CD4-positive, CD25-positive, alpha-beta regulatory T cell (primary cell): Measurements from ENCODE around the gene SNX1. TPM values are rescaled to one million over a fixed set of nuclear protein-coding genes. Genes with fewer than 3 reads are reported as not detected.
A peak's percentile ranks its signal among the peaks of the same experiment; 100 is the strongest.
"Not testable (repeated sequence)": the region's sequence is repeated elsewhere in the genome, so short reads cannot be mapped to it uniquely, and the experiment has no call there.

Experiments used
- ATAC-seq, 2 donors: fragments of 150-1000 bp; cut with Tn5 transposase; one replicate each; pipeline ENCODE4 v1.10.0; 2021; ENCODE audit warnings: low read depth in 2 of 2, moderate number of reproducible peaks in 2 of 2, moderate library complexity in 1 of 2
- DNase-seq, 3 donors: peaks; one replicate each; pipeline versions ENCODE4 v3.0.0 to v3.0.0-alpha.2; 2012 to 2022; ENCODE audit warnings: mixed read lengths in 1 of 3
- H3K27ac ChIP-seq: one replicate; pipeline ENCODE4 v1.7.0; 2013; ENCODE audit warnings: mild to moderate bottlenecking, low read length; ENCODE audit not compliant: insufficient read depth, poor library complexity, severe bottlenecking
- H3K27me3 ChIP-seq: one replicate; pipeline ENCODE4 v1.7.0; 2013; ENCODE audit warnings: low read length; ENCODE audit not compliant: control insufficient read depth, insufficient read depth
- H3K36me3 ChIP-seq: one replicate; pipeline ENCODE4 v1.7.0; 2013; ENCODE audit warnings: mild to moderate bottlenecking, low read length, moderate library complexity; ENCODE audit not compliant: control insufficient read depth, insufficient read depth
- H3K4me1 ChIP-seq: 2 replicates; pipeline ENCODE4 v1.7.0; 2013; ENCODE audit warnings: mild to moderate bottlenecking, low read length; ENCODE audit not compliant: insufficient read depth, control insufficient read depth, poor library complexity, severe bottlenecking
- H3K4me3 ChIP-seq: one replicate; pipeline ENCODE4 v1.7.0; 2013; ENCODE audit warnings: low read depth, mild to moderate bottlenecking, low read length, moderate library complexity
- H3K9me3 ChIP-seq, 2 experiments: 1 replicate in 1 of 2; 2 replicates in 1 of 2; pipeline ENCODE4 v1.7.0; 2013; ENCODE audit warnings: low read length in 2 of 2, mild to moderate bottlenecking in 1 of 2, moderate library complexity in 1 of 2; ENCODE audit not compliant: control insufficient read depth in 2 of 2
- H3K27ac Mint-ChIP-seq, 3 donors: one replicate each; pipeline ENCODE4 v1.8.0; 2020 to 2022; ENCODE audit warnings: mild to moderate bottlenecking in 3 of 3, mixed read lengths in 3 of 3, moderate library complexity in 2 of 3
- H3K27me3 Mint-ChIP-seq: one replicate; pipeline ENCODE4 v1.8.0; 2022; ENCODE audit warnings: mild to moderate bottlenecking, mixed read lengths
- H3K36me3 Mint-ChIP-seq: one replicate; pipeline ENCODE4 v1.8.0; 2020; ENCODE audit warnings: mixed read lengths
- H3K4me1 Mint-ChIP-seq, 4 donors: one replicate each; pipeline ENCODE4 v1.8.0; 2020 to 2022; ENCODE audit warnings: mixed read lengths in 4 of 4, mild to moderate bottlenecking in 1 of 4
- H3K4me3 Mint-ChIP-seq, 4 donors: one replicate each; pipeline ENCODE4 v1.8.0; 2020 to 2022; ENCODE audit warnings: mild to moderate bottlenecking in 4 of 4, mixed read lengths in 4 of 4, moderate library complexity in 3 of 4
- H3K9me3 Mint-ChIP-seq, 7 donors: one replicate each; pipeline ENCODE4 v1.8.0; 2020 to 2022; ENCODE audit warnings: mixed read lengths in 7 of 7, mild to moderate bottlenecking in 3 of 7, moderate library complexity in 2 of 7
- polyA plus RNA-seq, 4 donors: library from polyadenylated mRNA; unstranded; fragments of 300-500 nt; fragmentation: Illumina TruSeq; gene quantifications; one replicate each; pipeline ENCODE4 v1.2.3, GENCODE V29; 2021
- total RNA-seq: library from RNA; stranded (reverse); gene quantifications from one replicate; pipeline ENCODE4 v1.2.3, GENCODE V29; 2022

Gene SNX1
- total and polyA plus RNA-seq, 5 donors from 2014 or later, result 58.3 to 112 (median 70.7) TPM

GRCh38 chr15:64070106-64070505 lies 25.7 kb upstream of the SNX1 start:
- ATAC-seq (no peak), DNase-seq (no peak)
- H3K36me3 Mint-ChIP-seq, result peaks cover 19% of the 10 kb centered on the region
- Histone ChIP-seq H3K27me3 (no peaks in the 10 kb centered on the region), H3K9me3 (no peaks in the 10 kb centered on the region), H3K4me3 (no peak overlapping the region), H3K27ac (no peak overlapping the region), H3K36me3 (peaks cover 27% of the 10 kb centered on the region), H3K4me1 (peaks cover 4% of the 10 kb centered on the region)
- no peaks in the 10 kb centered on the region for H3K27me3 Mint-ChIP-seq
- peak overlapping the region in 1 of 3 donors; percentile 9 for H3K27ac Mint-ChIP-seq
- no peaks in the 10 kb centered on the region for H3K9me3 Mint-ChIP-seq
- no peak overlapping the region for H3K4me3 Mint-ChIP-seq
- H3K4me1 Mint-ChIP-seq, result peaks cover 0 to 6% (median 4%) of the 10 kb centered on the region in 4 donors

- Histone ChIP-seq H3K4me1 (peaks cover 4% of the 10 kb centered on the region), H3K9me3 (no peaks in the 10 kb centered on the region), H3K36me3 (peaks cover 31% of the 10 kb centered on the region), H3K4me3 (no peak overlapping the region), H3K27ac (no peak overlapping the region), H3K27me3 (no peaks in the 10 kb centered on the region)
- Mint-ChIP-seq H3K4me3 (no peak overlapping the region), H3K9me3 (no peaks in the 10 kb centered on the region), H3K27me3 (no peaks in the 10 kb centered on the region), H3K4me1 (peaks cover 2 to 9% (median 6%) of the 10 kb centered on the region in 4 donors), H3K27ac (peak overlapping the region in 1 of 3 donors; percentile 75), H3K36me3 (peaks cover 20% of the 10 kb centered on the region)
- ATAC-seq (no peak), DNase-seq (no peak)
Measured at GRCh38 chr15:64070965-64071851, 24.6 kb upstream of the SNX1 start.

- no peak for ATAC-seq
- Histone ChIP-seq H3K9me3 (no peaks in the 10 kb centered on the region), H3K27ac (no peak overlapping the region), H3K4me3 (no peak overlapping the region), H3K4me1 (peaks cover 4% of the 10 kb centered on the region), H3K36me3 (peaks cover 31% of the 10 kb centered on the region), H3K27me3 (no peaks in the 10 kb centered on the region)
- Mint-ChIP-seq H3K9me3 (no peaks in the 10 kb centered on the region), H3K4me1 (peaks cover 5 to 12% (median 7%) of the 10 kb centered on the region in 4 donors), H3K27ac (no peak overlapping the region), H3K27me3 (no peaks in the 10 kb centered on the region), H3K4me3 (no peak overlapping the region), H3K36me3 (peaks cover 20% of the 10 kb centered on the region)
- no peak for DNase-seq
Measured at GRCh38 chr15:64071931-64072765, 23.6 kb upstream of the SNX1 start.

DNA sequence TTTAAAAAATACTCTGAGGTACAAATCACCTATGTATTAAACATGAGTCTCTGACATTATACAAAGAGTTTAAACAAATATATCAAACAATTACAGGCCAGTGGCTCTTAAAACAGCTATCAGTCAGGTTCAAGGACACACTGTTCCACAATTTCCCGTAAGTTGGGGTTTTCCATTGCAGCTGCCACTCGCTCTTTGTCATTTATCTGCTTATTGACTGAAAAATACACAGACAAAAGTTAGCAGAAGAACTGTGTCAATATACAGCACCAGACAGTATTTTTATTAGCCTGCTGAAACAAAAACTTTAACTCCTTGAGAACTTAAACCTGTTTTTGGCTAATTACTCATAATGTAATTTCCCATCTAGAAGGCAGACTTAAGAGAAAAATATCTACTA lies 23.0 kb upstream of the SNX1 start:
- ATAC-seq (no peak), DNase-seq (no peak)
- H3K4me1 ChIP-seq, result peaks cover under 1% of the 10 kb centered on the region
- Mint-ChIP-seq H3K27me3 (no peaks in the 10 kb centered on the region), H3K4me1 (peaks cover 8 to 12% (median 11%) of the 10 kb centered on the region in 4 donors), H3K4me3 (no peak overlapping the region), H3K9me3 (no peaks in the 10 kb centered on the region), H3K36me3 (peaks cover 26% of the 10 kb centered on the region), H3K27ac (peak overlapping the region in 1 of 3 donors; percentile 6)
- peaks cover 31% of the 10 kb centered on the region for H3K36me3 ChIP-seq
- H3K27me3 ChIP-seq, result no peaks in the 10 kb centered on the region
- no peak overlapping the region for H3K4me3 ChIP-seq
- no peaks in the 10 kb centered on the region for H3K9me3 ChIP-seq
- H3K27ac ChIP-seq, result no peak overlapping the region

GRCh38 chr15:64073496-64073895 lies 22.3 kb upstream of the SNX1 start:
- H3K4me3 Mint-ChIP-seq, H3K9me3 Mint-ChIP-seq, H3K4me3 ChIP-seq, H3K27ac ChIP-seq, DNase-seq, H3K27me3 ChIP-seq, H3K9me3 ChIP-seq, H3K27me3 Mint-ChIP-seq, H3K4me1 ChIP-seq, H3K27ac Mint-ChIP-seq, ATAC-seq: not testable (repeated sequence)
- peaks cover 31% of the 10 kb centered on the region for H3K36me3 ChIP-seq
- H3K36me3 Mint-ChIP-seq, result peaks cover 26% of the 10 kb centered on the region
- peaks cover 8 to 13% (median 10%) of the 10 kb centered on the region in 4 donors for H3K4me1 Mint-ChIP-seq

GRCh38 chr15:64082757-64083156 lies 13.0 kb upstream of the SNX1 start:
- no peak for ATAC-seq
- Mint-ChIP-seq H3K9me3 (no peaks in the 10 kb centered on the region), H3K4me3 (no peak overlapping the region), H3K4me1 (peaks cover 0 to 7% (median 2%) of the 10 kb centered on the region in 4 donors), H3K27ac (no peak overlapping the region), H3K36me3 (peaks cover 10% of the 10 kb centered on the region), H3K27me3 (no peaks in the 10 kb centered on the region)
- Histone ChIP-seq H3K4me1 (no peaks in the 10 kb centered on the region), H3K4me3 (no peak overlapping the region), H3K27ac (no peak overlapping the region), H3K27me3 (no peaks in the 10 kb centered on the region), H3K36me3 (peaks cover 30% of the 10 kb centered on the region), H3K9me3 (no peaks in the 10 kb centered on the region)
- DNase-seq, result no peak

DNA sequence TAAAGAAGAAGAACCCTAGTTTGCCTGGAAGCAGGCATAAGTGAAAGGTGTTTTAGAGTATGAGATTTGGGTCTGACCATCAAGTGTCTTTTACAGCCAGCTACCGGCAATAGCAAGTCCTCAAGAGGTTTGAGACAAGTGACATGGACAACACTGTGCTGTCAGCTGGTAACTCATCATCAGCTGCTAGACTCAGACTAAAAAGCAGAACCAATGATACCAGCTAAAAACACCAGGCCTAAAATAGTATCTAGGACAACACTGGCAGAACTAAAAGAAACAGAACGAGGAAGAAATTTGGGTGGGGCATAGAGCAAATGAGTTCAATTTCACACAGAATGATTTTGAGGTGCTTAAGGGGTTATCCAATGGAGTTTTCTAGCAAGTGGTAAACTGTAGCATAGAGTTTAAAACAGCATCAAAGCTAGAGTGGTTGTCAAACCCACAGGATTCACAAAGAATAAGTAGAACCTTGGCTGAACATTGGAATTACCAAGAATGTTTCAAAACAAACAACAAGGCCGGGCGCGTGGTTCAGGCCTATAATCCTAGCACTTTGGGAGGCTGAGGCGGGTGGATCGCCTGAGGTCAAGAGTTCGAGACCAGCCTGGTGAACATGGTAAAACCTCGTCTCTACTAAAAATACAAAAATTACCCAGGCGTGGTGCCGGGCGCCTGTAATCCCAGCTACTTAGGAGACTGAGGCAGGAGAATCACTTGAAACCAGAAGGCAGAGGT lies 6.1 kb upstream of the SNX1 start:
- peaks cover 26 to 53% (median 36%) of the 10 kb centered on the region in 4 donors for H3K4me1 Mint-ChIP-seq
- ATAC-seq (no peak), DNase-seq (no peak)
- peaks cover 10% of the 10 kb centered on the region for H3K36me3 Mint-ChIP-seq
- H3K27ac ChIP-seq, result no peak overlapping the region
- peaks cover 33% of the 10 kb centered on the region for H3K36me3 ChIP-seq
- H3K4me3 Mint-ChIP-seq, result peak overlapping the region in 2 of 4 donors; percentile 17 to 61
- H3K27ac Mint-ChIP-seq, result peak overlapping the region; percentile 5 to 59 (median 9)
- H3K4me3 ChIP-seq, result no peak overlapping the region
- H3K27me3 ChIP-seq, result no peaks in the 10 kb centered on the region
- H3K9me3 ChIP-seq, result no peaks in the 10 kb centered on the region
- no peaks in the 10 kb centered on the region for H3K27me3 Mint-ChIP-seq
- peaks cover 32% of the 10 kb centered on the region for H3K4me1 ChIP-seq
- H3K9me3 Mint-ChIP-seq, result no peaks in the 10 kb centered on the region
